ENCODE results near the gene PCLO.
A peak's percentile ranks its signal among the peaks of the same experiment; 100 is the strongest.

PCLO gene

DNA sequence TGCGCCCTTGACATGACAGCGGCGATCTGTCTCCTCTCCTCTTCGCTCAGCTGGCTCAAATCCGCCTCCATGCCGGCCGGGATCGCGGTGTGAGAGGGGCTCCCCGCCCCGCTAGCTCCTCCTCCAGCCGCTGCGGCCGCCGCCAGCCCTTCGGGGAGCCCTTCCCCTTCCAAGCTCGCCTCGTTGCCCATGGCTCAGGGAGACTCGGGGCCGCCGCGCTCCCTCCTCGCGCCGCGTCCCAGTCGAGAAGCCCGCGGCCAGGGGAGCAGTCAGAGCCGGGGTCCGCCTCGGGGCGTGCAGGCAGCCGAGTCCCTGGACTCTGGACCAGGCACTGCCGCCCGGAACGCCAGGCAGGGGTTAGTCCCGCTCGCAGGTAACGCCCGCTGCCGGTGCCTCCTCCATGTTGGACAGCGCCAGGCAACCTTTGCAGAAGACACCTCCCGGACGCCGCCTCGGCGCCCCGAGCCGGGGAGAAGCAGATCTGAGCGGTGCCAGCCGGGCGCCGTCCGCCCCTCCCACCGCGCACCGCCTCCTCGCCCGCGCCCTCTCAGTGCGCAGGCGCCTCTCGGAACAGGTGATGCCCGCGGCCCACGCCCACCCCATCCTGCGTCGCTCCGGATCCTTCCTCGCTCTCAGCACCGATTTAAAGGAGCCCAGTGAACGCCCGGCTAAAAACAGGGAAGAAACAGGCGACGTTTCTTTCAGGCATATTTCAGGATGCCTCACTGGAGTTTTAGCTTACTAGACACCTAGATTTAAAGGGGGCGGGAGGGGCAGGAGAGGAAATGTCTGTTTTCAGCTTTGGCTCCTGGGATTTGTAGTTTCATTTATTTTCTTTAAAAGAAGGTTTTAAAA, at the start of gene PCLO:
Gene PCLO (minus strand): TSS at position 483 of the 855 bp plus-strand sequence. CDS start 292 bp downstream, at position 191.
- DNase-seq = peak; percentile 33

GRCh38 chr7:83211685-83212084, 49.0 kb upstream of the PCLO start:
- no peak for DNase-seq

DNA sequence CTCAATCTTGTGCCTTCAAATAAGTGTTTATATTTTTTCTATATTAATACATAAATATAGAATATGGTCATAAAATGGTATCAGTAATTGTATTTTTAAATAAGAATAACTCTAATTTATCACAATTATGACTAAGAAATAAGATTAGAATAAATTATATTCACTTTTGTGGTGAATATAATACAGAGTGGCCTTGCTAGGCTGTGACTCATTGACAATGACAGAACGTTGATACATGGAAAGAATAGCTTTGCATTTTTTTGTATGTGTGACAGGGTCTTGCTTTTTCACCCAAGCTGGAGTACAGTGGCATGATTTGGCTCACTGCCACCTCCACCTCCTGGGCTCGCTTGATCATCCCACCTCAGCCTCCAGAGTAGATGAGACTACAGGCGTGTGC, 47.8 kb upstream of the PCLO start:
- DNase-seq = no peak

DNA sequence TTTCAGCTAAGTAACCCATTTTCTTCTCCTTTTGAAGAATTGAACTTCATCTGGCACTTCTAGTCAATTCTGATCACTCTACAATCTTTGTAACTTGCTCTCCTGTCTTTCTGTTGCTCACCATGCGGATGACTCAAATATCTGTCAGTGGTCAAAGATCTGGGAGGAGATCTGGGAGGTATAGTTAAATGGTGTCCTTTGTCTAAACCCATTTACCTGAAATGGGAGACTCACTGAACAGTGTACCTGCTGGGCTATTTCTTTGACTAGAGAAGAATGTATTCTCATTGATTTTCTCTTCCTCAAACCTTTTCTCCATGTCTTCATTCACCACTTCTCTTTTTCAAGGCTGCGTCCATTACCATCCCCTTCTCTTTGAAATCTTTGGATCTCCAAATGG, 42.0 kb upstream of the PCLO start:
- no peak for DNase-seq

GRCh38 chr7:83201355-83201754, 38.7 kb upstream of the PCLO start:
- no peak for DNase-seq

- DNase-seq = no peak
Measured at GRCh38 chr7:83190659-83191389, 28.1 kb upstream of the PCLO start.

GRCh38 chr7:83178796-83179195, 16.1 kb upstream of the PCLO start:
- no peak for DNase-seq

DNA sequence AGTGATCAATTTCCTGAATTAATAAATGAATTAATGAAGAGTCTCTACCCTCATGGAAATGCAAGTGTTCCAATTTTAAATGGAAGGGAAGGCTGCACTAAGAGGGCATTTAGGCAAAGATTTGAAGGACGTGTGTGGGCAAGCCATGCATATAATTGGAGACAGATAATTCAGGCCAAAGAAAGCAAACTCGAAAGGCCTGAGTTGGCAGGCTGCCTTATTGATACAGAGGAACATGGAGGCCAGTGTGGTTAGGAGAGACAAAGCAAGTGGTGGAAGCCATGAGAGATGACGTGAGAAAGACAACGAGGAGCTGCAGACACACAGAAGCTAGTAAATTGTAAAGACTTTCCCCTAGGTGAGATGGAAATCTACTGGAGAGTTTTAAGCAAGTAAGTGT, 15.4 kb upstream of the PCLO start:
- no peak for DNase-seq

- no peak for DNase-seq
Measured at GRCh38 chr7:83173664-83174063, 11.0 kb upstream of the PCLO start.

GRCh38 chr7:83166781-83167180, 4.1 kb upstream of the PCLO start:
- no peak for DNase-seq

GRCh38 chr7:83161899-83162401, 734 bp downstream of the PCLO start:
- DNase-seq = no peak

DNA sequence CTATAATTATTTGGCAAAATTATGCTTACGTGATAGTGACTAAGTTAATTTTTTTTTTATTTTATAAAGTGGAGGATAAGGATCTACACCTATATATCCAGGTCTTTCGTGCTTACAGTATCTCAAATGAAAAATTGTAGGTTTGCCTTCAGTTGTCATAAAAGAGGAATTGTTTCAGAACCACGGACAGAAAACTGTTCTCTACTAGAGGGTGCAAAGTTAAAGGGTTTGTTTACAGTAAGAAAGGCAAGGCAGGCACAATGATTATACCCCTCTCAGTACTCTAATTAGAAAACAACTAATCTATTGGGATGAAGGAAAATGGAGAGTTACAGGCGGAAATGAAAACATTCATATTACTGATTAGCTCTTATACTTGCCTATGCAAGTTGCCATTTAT, 1.5 kb downstream of the PCLO start:
- no peak for DNase-seq

DNA sequence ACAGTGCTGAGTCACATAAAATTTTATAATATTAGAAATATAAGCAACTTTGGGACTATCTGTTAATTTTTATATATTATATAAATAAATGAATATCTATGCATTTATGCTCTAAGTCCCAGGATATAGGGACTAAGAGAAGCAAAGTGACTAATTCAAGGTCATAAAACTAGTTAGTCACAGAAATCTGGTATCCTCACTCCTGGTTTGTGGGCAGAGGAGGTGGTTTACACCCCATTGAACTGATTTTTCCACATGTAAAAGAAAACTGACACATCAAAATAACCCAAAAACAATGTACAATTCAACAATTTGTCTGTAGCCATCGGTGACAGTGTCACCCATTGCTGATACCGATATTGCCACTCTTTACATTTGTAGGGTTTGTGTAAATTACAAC, 3.0 kb downstream of the PCLO start:
- DNase-seq = no peak

GRCh38 chr7:83156006-83156405, 6.7 kb downstream of the PCLO start:
- no peak for DNase-seq

GRCh38 chr7:83155407-83155806, 7.3 kb downstream of the PCLO start:
- DNase-seq = no peak

GRCh38 chr7:83153419-83153818, 9.3 kb downstream of the PCLO start:
- DNase-seq = no peak

GRCh38 chr7:83150310-83150709, 12.4 kb downstream of the PCLO start:
- no peak for DNase-seq

GRCh38 chr7:83149466-83149865, 13.2 kb downstream of the PCLO start:
- DNase-seq = no peak

GRCh38 chr7:83148776-83149175, 13.9 kb downstream of the PCLO start:
- no peak for DNase-seq

- DNase-seq = no peak
Measured at GRCh38 chr7:83143107-83143506, 19.6 kb downstream of the PCLO start.

- DNase-seq = no peak
Measured at GRCh38 chr7:83142365-83142764, 20.3 kb downstream of the PCLO start.

- DNase-seq = no peak
Measured at GRCh38 chr7:83141927-83142326, 20.8 kb downstream of the PCLO start.

DNA sequence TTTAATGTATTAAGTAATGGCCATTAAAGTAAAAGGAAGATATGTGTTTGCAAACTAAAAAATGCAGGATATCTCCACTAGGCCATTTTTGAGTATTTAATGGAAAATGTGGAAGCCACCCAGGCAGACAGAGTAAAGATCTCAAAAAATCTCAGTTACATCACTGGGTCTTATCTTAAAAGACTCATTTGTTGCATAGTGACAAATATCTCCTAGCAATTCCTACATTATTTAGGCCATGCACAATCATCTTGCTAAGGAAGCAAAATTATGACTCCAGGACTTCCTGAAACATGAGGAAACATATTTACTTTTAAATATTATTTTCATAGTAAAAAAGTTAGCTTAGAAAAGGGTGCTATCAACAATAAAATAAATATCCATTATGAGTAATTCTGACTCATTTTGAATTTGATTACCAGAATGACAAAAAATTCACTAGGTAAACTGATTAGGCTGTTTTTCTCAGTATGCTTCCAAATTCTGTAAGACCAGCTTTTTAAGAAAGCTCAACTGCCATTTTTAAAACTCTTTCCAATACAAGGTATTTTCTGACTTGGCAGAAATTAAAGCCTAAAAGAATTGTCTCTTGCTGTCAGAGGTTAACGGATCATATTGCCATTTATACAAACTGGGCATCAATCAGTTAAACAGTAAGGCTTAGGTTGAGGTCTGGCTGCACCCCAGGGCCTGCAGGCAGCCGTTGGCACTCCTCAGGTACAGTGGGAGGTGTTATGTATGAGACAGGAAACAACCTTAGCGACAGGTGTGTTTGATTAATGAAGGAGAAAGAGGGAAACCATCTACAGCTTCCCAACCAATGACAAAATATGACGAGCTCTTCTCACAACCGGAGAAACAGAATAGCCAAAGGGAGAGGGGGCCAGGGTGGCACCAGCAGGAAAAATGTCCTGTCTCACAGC, 31.8 kb downstream of the PCLO start:
- DNase-seq = no peak
